ENCODE results near the gene SEC61G.

SEC61G gene

DNA sequence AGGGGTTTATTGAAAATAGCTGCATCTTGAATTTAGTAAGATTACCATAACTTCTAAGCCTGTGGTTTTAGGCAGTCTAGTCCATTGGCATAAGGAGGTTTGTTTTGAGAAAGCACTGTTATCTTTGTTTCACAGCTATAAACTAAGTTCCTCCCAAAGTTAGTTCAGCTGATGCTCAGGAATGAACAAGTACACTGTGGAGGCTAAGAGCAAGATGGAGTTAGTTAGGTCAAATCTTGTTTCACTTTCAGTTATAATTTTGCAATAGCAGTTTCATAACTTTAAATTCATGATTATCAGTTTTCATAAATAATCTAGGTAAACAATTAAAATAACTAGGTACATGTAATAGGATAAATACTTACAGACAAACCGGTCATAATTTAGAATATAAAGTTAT, 15.4 kb downstream of the SEC61G start:
- no peak overlapping the region for H3K4me3 ChIP-seq (ENCODE audit: low read length, poor library complexity, severe bottlenecking)
- H3K4me1 ChIP-seq (ENCODE audit: insufficient read depth, low read length, poor library complexity, severe bottlenecking), result no peaks in the 10 kb centered on the region
- H3K27me3 ChIP-seq (ENCODE audit: insufficient read depth, low read length, poor library complexity, severe bottlenecking), result no peaks in the 10 kb centered on the region
- peaks cover 11% of the 10 kb centered on the region; the same call in 1 of the 2 replicates for H3K36me3 ChIP-seq (ENCODE audit: insufficient read depth, low read length)
- H3K9ac ChIP-seq (ENCODE audit: low read depth, low read length, poor library complexity, severe bottlenecking), result no peak overlapping the region
- no peak overlapping the region for H3K4me2 ChIP-seq (ENCODE audit: low read depth, low read length, poor library complexity, severe bottlenecking)
- no peak overlapping the region for H2AFZ ChIP-seq (ENCODE audit: low read length)
- H3K9me3 ChIP-seq (ENCODE audit: insufficient read depth, low read depth, low read length), result no peaks in the 10 kb centered on the region
- no peaks in the 10 kb centered on the region for H3F3A ChIP-seq (ENCODE audit: low read depth)
- H4K20me1 ChIP-seq (ENCODE audit: insufficient read depth, low read length, poor library complexity, severe bottlenecking), result no peaks in the 10 kb centered on the region
- H3K79me2 ChIP-seq (ENCODE audit: insufficient read depth, low read length), result peaks cover 5% of the 10 kb centered on the region; the same call in 1 of the 2 replicates
- no peaks in the 10 kb centered on the region for H3K9me2 ChIP-seq (replicated peaks; ENCODE audit: low read depth, low read length)
- TF ChIP-seq, protein P1, sequence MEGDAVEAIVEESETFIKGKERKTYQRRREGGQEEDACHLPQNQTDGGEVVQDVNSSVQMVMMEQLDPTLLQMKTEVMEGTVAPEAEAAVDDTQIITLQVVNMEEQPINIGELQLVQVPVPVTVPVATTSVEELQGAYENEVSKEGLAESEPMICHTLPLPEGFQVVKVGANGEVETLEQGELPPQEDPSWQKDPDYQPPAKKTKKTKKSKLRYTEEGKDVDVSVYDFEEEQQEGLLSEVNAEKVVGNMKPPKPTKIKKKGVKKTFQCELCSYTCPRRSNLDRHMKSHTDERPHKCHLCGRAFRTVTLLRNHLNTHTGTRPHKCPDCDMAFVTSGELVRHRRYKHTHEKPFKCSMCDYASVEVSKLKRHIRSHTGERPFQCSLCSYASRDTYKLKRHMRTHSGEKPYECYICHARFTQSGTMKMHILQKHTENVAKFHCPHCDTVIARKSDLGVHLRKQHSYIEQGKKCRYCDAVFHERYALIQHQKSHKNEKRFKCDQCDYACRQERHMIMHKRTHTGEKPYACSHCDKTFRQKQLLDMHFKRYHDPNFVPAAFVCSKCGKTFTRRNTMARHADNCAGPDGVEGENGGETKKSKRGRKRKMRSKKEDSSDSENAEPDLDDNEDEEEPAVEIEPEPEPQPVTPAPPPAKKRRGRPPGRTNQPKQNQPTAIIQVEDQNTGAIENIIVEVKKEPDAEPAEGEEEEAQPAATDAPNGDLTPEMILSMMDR (conservative IDR thresholded peaks at IDR 0.05; ENCODE audit: low read length), result no peak
- TF ChIP-seq EZH2phosphoT487 (IDR thresholded peaks at IDR 0.05; ENCODE audit: borderline replicate concordance), result no peak

DNA sequence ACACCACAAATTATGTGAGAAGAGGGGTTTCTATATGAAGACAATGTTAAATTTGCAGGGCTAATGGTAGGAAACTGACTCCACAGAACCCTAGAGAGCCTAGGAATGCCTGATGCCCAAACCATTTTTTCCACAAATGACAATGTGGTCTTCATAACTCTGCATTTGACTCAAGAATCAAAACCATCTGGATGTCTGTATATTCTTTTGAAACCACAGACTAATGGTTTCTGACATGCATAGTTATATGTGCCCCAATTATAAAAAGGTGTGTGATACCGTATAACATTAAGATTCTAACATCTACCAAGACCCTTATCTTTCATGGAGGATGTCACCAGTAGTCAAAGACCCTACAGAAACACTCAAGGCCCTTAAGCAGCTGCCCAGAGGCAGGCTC, 20.3 kb downstream of the SEC61G start:
- Histone ChIP-seq H3K9me2 (replicated peaks; ENCODE audit: low read depth, low read length) (no peaks in the 10 kb centered on the region), H3K9ac (ENCODE audit: low read depth, low read length, poor library complexity, severe bottlenecking) (no peak overlapping the region), H2AFZ (ENCODE audit: low read length) (no peak overlapping the region), H3K4me2 (ENCODE audit: low read depth, low read length, poor library complexity, severe bottlenecking) (no peak overlapping the region), H4K20me1 (ENCODE audit: insufficient read depth, low read length, poor library complexity, severe bottlenecking) (no peaks in the 10 kb centered on the region), H3K9me3 (ENCODE audit: insufficient read depth, low read depth, low read length) (no peaks in the 10 kb centered on the region), H3K4me3 (ENCODE audit: low read length, poor library complexity, severe bottlenecking) (no peak overlapping the region), H3K79me2 (ENCODE audit: insufficient read depth, low read length) (no peaks in the 10 kb centered on the region), H3K27me3 (ENCODE audit: insufficient read depth, low read length, poor library complexity, severe bottlenecking) (no peaks in the 10 kb centered on the region), H3K4me1 (ENCODE audit: insufficient read depth, low read length, poor library complexity, severe bottlenecking) (no peaks in the 10 kb centered on the region), H3F3A (ENCODE audit: low read depth) (no peaks in the 10 kb centered on the region), H3K36me3 (ENCODE audit: insufficient read depth, low read length) (no peaks in the 10 kb centered on the region)
- TF ChIP-seq, protein P1 (conservative IDR thresholded peaks at IDR 0.05; ENCODE audit: low read length), result no peak
- TF ChIP-seq EZH2phosphoT487 (IDR thresholded peaks at IDR 0.05; ENCODE audit: borderline replicate concordance), result no peak

DNA sequence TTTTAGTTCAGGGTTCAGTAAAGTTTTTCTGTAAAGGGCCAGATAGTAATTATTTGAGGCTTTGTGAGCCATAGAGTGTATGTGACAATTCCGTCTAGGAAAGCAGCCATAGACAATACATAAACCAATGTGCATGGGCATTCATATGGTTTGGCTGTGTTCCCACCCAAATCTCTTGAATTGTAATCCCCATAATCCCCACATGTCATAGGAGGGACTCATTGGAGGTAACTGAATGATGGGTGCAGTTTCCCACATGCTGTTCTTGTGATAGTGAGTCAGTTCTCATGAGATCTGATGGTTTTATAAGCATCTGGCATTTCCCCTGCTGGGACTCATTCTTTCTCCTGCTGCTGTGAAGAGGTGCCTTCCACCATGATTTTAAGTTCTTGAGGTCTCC, 29.9 kb downstream of the SEC61G start:
- Histone ChIP-seq H4K20me1 (ENCODE audit: insufficient read depth, low read length, poor library complexity, severe bottlenecking) (no peaks in the 10 kb centered on the region), H3K36me3 (ENCODE audit: insufficient read depth, low read length) (no peaks in the 10 kb centered on the region), H3F3A (ENCODE audit: low read depth) (no peaks in the 10 kb centered on the region), H3K4me2 (ENCODE audit: low read depth, low read length, poor library complexity, severe bottlenecking) (no peak overlapping the region), H3K27me3 (ENCODE audit: insufficient read depth, low read length, poor library complexity, severe bottlenecking) (no peaks in the 10 kb centered on the region), H3K4me1 (ENCODE audit: insufficient read depth, low read length, poor library complexity, severe bottlenecking) (no peaks in the 10 kb centered on the region), H2AFZ (ENCODE audit: low read length) (no peak overlapping the region), H3K79me2 (ENCODE audit: insufficient read depth, low read length) (no peaks in the 10 kb centered on the region), H3K9me2 (replicated peaks; ENCODE audit: low read depth, low read length) (no peaks in the 10 kb centered on the region), H3K4me3 (ENCODE audit: low read length, poor library complexity, severe bottlenecking) (no peak overlapping the region), H3K9ac (ENCODE audit: low read depth, low read length, poor library complexity, severe bottlenecking) (no peak overlapping the region), H3K9me3 (ENCODE audit: insufficient read depth, low read depth, low read length) (no peaks in the 10 kb centered on the region)
- TF ChIP-seq, protein P1 (conservative IDR thresholded peaks at IDR 0.05; ENCODE audit: low read length), result no peak
- no peak for TF ChIP-seq EZH2phosphoT487 (IDR thresholded peaks at IDR 0.05; ENCODE audit: borderline replicate concordance)

Measured in Loucy (cell line).